Activated naive CD4-positive, alpha-beta T cell treated with anti-CD3 and anti-CD28 coated beads, Interleukin-2, amount 10 ng/mL, durations not matched to agents 5 hours and 36 hours (primary cell): ENCODE data around the gene IFI27L1. TPM values are rescaled to one million over a fixed set of nuclear protein-coding genes. Genes with fewer than 3 reads are reported as not detected.

Experiments used
- total RNA-seq, 2 experiments: library from RNA; stranded (reverse); gene quantifications; one replicate each; pipeline ENCODE4 v1.2.3, GENCODE V29; 2021

The IFI27L1 gene
- 10 to 100 TPM; 25.3 to 25.7 TPM for total RNA-seq

GRCh38 chr14:94080621-94081385 lies at the start of gene IFI27L1, which contains the start of gene DDX24:
Gene IFI27L1, plus strand, starts transcription at chr14:94081310. Its CDS starts 15,628 bp downstream, at chr14:94096938.
Gene DDX24, minus strand, starts transcription at chr14:94081202. Its CDS starts 1,460 bp downstream, at chr14:94079742.

GRCh38 chr14:94110552-94111181 lies 29.6 kb downstream of the IFI27L1 start, which contains the start of gene IFI27:
Gene IFI27, plus strand, starts transcription at chr14:94110736.

GRCh38 chr14:94129111-94129757 lies 48.1 kb downstream of the IFI27L1 start, which contains the start of gene IFI27L2:
Gene IFI27L2, minus strand, starts transcription at chr14:94129604. Its CDS starts 40 bp downstream, at chr14:94129564.

Other genes with a start within 250 kb of the IFI27L1 start
- not detected for gene FAM181A, start 154.0 kb upstream of the IFI27L1 start, total RNA-seq
- gene ASB2, start 104.7 kb upstream of the IFI27L1 start, total RNA-seq = 10 to 100 TPM; 22.9 to 24.2 TPM
- not detected for gene CCDC197, start 84.0 kb upstream of the IFI27L1 start, total RNA-seq
- 1 to 10 TPM; 1.8 to 2.4 TPM for gene OTUB2, start 55.0 kb upstream of the IFI27L1 start, total RNA-seq
- 100 to 1,000 TPM; 198 to 201 TPM for gene DDX24, start 108 bp upstream of the IFI27L1 start, total RNA-seq
- gene IFI27, start 29.4 kb downstream of the IFI27L1 start, total RNA-seq = 1 to 10 TPM; 1.6 to 3.4 TPM
- gene IFI27L2, start 48.3 kb downstream of the IFI27L1 start, total RNA-seq = 10 to 100 TPM; 82.9 to 87.0 TPM
- gene PPP4R4, start 93.0 kb downstream of the IFI27L1 start, total RNA-seq = 1 to 10 TPM; 2.6 to 3.0 TPM
- not detected for gene SERPINA10, start 212.0 kb downstream of the IFI27L1 start, total RNA-seq
- gene SERPINA6, start 242.0 kb downstream of the IFI27L1 start, total RNA-seq = not detected